ENCODE measurements around the gene C18orf32.
"Not testable (repeated sequence)": the region's sequence is repeated elsewhere in the genome, so short reads cannot be mapped to it uniquely, and the experiment has no call there.

The C18orf32 gene

DNA sequence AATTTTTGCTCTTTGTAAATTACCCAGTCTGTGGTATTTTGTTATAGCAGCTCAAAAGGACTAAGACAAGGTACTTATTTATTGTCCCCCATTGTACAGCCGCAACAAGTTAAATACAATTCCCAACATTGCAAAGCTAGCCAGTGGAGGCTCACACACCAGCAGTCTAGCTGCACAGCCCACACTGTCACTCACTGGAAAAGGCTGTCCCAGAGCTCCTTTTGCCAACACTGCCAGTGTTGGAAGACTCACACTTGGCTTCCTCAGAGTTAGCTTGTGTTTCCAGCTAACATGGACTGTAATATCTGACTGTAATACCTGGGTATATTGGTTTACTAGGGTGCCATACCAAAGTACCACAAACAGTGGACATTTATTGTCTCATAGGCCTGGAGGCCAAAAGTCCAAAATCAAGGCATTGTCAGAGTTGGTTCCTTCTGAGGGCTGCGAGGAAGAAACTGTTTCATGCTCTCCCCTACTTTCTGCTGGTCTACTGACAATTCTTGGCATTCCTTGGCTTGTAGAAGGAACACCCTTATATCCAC, 19.9 kb downstream of the C18orf32 start:
- DNase-seq = no peak

DNA sequence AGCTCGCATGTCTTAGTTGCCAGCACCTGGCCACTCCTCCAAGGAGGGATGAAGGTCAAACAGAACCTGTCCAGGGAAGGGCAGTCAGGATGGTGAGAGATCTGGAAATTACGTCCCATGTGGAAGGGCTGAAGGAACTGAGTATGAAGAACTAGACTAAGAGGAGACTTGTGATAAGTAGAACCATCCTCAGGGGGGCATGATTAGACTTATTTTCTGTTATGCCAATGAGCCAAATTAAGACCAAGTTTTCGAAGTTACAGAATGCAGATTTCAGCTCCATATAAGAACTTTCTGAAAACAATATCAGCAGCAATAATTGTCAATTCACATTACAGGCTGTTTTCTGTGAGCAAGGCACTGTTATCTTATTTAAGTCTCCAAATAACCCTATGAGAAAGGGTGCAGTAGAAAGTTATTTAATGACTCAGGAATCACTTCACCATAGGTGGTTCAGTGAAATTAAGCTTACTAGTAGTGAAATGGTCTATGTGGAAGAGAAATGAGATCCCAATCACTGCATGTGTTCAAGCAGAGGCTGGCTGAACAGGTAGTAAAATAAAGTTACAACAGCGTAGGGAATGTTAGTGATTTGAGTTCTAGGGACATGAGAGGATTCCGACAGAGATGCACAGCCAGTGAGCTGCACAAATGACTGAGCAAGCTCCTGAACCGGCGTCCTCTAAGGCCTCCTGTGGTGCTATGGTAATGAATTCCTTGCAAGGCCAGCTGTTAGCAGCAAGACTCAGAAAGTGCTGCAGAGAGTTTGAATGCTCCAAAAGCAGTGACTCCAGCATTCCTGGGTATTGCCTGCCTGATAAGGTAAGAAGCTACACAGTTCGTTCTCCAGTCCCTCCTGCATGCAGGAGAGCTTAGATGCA, 22.1 kb downstream of the C18orf32 start:
- DNase-seq = no peak

DNA sequence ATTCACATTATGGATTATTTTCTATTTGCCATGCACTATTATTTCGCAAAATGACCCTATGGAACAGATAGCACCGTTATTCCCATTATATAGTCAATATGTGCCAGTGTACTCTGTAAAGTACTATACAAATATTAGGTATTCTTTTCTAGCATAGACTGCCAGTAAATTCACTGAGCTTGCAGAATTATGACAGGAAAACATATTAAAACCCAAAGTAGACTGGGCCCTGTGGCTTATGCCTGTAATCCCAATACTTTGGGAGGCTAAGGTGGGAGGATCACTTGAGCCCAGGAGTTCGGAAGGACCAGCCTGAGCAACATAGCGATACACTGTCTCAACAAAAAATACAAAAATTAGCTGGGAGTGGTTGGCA, 25.4 kb downstream of the C18orf32 start:
- no peak for DNase-seq

DNA sequence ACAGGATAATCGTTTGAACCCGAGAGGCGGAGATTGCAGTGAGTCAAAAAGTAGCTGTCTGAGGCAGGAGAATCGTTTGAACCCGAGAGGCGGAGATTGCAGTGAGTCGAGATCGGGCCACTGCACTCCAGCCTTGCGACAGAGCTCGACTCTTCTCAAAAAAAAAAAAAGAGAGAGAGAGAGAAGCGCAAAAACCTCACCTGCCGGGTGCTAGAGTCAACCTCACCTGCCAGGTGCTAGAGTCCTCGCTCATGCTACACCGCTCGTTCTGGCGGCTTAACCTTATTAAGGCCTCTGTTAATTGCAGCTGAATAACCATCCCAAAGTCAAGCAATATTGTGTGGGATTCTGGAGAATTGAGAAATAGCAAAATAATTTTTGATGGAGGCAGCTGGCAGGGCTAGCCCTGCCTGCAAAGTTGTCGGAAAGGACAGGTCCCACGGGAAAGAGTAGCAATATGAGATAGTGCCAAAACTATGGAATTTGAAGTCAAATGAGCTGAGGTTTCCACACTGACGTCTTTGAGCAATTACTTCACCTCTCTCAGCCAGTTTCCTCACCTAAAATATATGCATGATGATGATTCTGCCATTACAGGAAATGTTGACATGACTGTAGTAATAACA, 25.9 kb downstream of the C18orf32 start:
- DNase-seq = no peak

DNA sequence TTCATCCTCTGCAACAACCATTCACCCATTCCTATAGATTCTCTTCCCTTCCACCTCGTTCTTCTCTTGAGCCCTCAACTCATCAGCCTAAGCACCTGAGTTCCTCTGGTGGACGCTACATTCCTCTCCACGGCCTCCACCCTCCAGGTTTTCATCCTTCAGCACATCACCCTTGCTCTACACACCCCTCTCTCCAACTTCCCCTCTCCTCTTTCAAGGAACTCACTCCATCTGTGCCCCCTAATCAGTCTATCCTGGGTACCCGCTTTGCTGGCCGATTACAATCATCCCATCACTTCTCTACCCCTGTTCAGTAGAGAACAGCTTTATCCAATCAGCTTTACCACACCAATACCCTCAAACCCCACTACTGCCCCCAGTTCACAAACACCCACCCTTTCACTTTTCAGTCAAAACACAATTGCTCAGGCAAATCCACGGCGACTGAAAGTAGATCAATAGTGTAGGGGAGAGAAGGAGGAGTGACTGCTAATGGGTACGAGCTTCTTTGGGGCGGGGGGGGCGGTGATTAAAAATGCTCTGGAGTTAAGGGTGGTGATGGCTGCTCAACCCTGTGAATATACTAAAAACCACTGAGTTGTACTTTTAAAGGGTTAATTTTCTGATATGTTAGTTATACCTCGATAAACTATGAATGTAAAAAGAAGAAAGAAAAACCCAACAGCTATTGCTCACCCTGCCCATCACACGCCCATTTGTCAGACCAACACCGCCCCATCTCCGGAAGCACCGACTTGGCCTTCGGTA, 27.4 kb downstream of the C18orf32 start:
- no peak for DNase-seq

DNA sequence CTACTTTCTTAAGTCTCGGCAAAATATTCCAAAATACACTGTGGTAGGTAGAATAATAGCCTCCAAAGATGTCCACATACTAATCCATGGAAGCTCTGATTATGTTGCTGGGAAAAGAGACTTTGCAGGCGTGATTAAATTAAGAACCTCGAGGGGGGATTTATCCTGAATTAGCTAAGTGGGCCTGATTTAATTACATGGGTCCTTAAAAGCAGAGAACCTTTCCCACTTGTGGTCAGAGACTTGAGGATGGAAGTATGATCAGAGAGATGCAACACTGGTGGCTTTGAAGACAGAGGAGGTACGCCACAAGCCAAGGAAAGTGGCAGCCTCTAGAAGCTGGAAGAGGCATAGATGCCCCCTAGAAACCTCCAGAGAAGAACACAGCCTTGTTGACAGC, 29.4 kb downstream of the C18orf32 start:
- DNase-seq = no peak

DNA sequence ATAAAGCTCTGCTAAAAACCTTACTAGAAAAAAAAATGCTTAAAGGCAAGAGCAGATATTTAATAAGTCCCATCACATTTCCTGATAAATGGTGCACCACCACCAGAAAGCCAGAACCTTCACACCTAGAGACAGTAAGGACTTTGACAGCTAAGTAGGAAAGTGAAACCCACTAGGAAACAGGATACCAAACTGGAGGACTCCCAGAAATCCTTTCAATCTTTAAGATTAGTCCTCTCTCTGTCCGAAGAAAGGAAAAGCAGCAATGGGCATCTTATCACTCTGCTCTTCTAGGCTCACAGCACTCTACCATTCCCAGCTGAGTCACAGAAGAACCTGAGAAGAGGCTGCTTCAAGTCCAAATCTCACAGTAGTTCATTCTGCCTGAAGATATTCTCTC, 30.2 kb downstream of the C18orf32 start:
- DNase-seq = no peak

DNA sequence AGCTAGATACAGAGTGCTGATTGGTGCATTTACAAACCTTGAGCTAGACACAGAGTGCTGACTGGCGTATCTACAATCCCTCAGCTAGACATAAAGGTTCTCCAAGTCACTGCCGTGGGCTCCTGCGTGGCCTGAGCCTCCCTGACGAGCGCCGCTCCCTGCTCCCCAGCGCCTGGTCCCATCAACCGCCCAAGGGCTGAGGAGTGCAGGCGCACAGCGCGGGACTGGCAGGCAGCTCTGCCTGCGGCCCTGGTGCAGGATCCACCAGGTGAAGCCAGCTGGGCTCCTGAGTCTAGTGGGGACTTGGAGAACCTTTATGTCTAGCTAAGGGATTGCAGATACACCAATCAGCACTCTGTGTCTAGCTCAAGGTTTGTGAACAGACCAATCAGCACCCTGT, 34.5 kb downstream of the C18orf32 start:
- not testable (repeated sequence) for DNase-seq

DNA sequence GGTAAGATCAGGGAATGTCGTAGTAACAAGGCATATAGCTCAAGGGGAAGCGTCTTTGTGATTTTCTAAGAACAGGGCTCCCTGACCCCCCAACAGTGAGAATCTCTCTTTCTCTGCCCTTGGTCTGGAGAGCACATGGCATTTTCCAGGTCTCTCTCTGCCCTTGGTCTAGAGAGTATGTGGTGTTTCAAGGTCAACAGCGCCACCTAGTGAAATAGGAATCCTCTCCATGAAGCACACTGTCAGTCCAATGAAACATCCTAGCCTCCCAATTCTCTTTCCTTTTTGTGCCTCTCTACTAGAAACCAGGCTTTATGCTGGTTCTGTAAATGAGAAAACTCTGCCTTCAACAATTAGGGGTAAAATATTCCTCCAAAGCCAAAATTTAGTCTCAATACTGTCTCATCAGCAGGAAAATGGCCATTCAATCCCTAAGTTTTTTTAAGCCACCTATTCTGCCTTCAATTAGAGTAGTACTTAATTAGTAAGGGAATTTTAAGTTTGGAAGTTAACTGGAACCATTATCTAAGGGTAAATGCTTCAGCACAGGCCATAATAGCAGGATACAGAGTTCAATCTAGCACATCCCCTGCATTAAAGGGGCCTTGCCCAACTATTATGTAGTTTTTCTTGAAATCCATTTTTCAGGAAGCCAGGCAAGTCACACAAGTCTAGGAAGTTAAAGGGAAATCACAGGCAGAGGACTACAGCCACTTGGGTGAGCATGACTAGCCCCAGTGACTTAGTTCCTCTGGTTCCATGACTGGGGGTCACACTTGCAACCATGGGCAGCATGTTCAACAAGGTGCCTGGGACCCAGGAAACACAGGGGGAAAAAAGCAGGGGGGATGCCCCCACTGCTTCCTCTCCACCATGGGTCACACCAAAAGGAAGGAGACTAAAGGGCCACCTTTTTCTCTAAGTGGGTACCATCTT, 39.0 kb downstream of the C18orf32 start:
- DNase-seq = peak; percentile 69

DNA sequence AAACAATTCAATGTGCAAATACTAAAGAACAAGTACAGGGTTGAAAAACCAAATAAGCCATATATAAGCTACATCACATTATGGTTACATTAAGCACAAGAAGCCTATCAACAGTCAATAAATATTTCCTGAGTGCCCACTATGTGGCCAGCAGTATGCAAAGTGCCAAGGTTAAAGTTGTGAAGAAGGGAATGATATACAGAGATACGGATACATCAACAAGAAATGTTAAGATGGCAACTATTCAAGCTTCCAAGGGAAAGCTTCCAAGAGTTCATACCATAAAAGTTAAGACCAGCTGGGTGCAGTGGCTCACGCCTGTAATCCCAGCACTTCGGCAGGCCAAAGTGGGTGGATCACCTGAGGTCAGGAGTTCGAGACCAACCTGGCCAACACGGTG, 40.6 kb downstream of the C18orf32 start:
- no peak for DNase-seq

DNA sequence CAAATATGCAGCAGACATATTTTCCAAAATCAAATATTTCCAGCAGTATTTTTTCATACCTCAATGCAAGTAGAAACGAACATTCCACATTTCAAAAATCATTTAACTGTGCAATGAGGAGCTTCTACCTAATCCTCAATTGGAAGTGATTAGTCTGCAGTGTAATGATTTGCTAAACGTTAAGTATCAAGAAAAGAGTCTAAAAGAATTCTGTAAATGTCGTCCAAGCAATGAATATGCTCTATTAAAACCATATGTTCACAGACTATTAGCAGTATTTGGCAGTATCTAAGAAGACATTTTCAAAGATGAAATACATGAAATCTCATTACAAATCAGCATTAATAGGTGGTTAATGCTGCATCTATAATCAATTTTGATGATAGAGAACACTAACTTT, 42.5 kb downstream of the C18orf32 start:
- DNase-seq = no peak

DNA sequence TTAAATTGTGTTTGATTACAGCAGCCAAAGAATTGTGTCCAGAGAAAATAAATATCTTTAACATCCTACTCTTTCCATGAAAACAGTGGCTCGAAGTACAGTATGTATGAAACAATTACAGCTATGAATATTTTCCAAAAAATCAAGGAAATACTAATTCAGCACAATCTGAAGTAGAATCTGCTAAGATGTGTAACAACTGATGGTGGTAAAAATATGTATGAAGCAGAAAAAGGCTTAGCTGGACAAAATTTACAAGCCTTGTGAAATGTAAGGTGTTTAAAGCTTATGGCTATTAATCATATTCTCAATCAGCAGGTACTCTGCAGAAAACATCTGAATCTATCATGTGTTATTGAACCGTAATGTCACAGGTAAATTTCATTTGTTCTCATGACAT, 43.2 kb downstream of the C18orf32 start:
- DNase-seq = no peak

DNA sequence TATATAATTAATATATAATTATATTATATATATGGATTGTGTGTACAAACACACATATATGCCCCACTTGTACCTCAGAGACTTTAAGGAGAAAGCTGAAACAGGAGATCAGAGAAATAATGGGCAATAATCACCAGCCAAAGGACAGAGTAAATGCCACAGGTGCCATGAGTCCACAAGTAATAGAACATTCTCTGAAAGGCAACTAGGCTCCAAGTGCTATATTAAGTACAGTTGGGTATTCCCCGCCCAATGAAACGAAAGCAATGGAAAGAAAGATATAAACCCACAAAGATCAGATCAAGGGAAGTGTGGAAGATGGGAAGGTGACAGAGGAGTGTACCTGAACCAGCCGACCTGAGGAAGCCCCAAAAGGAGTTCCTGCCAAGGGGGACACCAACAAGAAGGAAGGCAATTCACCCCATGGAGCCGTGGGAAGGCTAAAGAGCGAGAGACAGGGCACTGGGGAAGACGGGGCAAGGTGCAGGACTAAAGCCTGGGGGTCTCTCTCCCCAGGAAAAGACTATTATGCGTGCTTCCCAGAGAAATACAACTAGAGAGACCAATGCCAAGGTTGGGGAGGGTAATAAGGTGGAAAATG, 45.6 kb downstream of the C18orf32 start:
- no peak for DNase-seq

DNA sequence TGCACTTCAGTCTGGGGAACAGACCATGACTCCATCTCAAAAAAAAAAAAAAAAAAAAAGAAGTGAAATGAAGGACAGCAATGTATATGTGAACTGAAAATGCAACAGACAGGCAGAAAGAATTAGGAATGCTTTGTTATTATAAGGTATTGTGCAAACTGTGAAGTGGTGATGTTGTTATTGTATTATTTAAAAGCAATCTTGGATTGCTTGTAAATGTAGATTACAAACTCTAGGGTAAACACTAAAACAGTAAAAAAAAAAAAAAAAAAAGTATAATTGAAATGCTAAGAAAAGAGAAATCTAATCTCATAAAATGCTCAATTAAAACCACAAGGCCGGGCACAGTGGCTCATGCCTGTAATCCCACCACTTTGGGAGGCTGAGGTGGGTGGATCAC, 51.9 kb downstream of the C18orf32 start:
- no peak for DNase-seq

DNA sequence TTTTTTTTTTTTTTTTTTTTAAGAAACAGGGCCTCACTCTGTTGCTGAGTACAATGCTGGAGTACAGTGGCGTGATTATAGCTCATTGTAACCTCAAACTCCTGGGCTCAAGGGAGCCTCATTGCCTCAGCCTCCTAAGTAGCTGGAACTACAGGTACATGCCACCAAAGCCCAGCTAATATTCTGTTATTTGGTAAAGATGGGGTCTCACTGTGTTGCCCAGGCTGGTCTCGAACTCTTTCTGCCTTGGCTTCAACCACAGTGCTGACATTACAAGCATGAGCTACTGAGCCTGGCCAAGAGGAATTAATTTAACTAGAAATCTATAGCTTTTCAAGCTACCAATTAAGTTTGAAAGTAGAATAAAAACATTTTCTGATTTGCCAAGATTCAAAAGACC, 54.4 kb downstream of the C18orf32 start:
- no peak for DNase-seq

DNA sequence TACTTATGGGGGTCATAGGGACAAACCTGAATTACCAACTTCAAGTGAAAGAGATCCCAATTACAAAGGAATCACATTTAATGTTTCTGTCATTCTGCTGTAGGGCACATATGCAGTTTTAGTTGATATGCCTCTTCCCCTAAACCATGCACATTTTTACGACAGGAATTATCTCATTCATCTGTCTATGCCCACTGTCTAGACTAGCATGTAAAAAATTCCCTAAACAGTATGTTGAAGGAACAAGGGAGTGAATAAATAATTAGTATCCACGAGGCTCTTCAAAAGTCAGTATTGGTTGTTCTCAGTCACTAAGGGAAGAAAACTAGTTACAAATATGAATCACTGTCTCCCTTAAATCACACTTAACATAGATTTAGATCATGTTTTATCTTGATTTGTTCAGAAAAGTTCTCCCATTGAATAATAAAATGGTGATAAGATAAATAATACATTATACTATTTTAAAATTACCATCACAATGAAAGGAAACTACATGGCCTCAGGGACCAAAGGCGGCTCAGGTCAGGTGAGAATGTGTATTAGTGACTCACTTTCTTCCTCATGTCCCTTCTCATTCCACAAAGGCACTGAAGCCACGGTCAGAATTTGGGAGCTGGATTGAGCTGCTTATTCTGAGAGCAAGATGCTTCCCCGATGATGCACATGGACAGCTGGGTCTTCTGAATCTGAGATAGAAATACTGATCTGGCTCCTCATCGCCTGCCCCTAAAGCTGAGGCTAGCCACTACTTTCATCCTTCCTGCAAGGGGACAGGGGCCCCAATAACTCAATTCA, 55.7 kb downstream of the C18orf32 start:
- DNase-seq = no peak

All from NCI-H2029 treated with DMSO at 0.1 percent for 48 hours (cell line).